ENCODE data around the gene WWTR1.

Gene WWTR1

GRCh38 chr3:149655826-149656574 lies 1.8 kb downstream of the WWTR1 start:
- no peak for TF ChIP-seq CTCF (IDR thresholded peaks at IDR 0.05; ENCODE audit: borderline replicate concordance, control extremely low read depth, extremely low read depth, insufficient read depth, missing control alignments)
- in situ Hi-C loops (cut with MboI; ENCODE audit: low sequenced_read_pairs, unreplicated experiment): no loop called here
- no peak for DNase-seq (ENCODE audit: low spot score)

- in situ Hi-C loops (cut with MboI; ENCODE audit: low sequenced_read_pairs, unreplicated experiment): no loop called here
- DNase-seq (ENCODE audit: low spot score): no peak
- TF ChIP-seq CTCF (IDR thresholded peaks at IDR 0.05; ENCODE audit: borderline replicate concordance, control extremely low read depth, extremely low read depth, insufficient read depth, missing control alignments): no peak
Observed at GRCh38 chr3:149654188-149654601, 3.6 kb downstream of the WWTR1 start.

GRCh38 chr3:149653564-149653963 lies 4.3 kb downstream of the WWTR1 start:
- no peak for DNase-seq (ENCODE audit: low spot score)
- in situ Hi-C loops (cut with MboI; ENCODE audit: low sequenced_read_pairs, unreplicated experiment): no loop called here
- TF ChIP-seq CTCF (IDR thresholded peaks at IDR 0.05; ENCODE audit: borderline replicate concordance, control extremely low read depth, extremely low read depth, insufficient read depth, missing control alignments): no peak

GRCh38 chr3:149653136-149653535 lies 4.7 kb downstream of the WWTR1 start:
- no peak for DNase-seq (ENCODE audit: low spot score)
- TF ChIP-seq CTCF (IDR thresholded peaks at IDR 0.05; ENCODE audit: borderline replicate concordance, control extremely low read depth, extremely low read depth, insufficient read depth, missing control alignments): no peak
- in situ Hi-C loops (cut with MboI; ENCODE audit: low sequenced_read_pairs, unreplicated experiment): no loop called here

GRCh38 chr3:149650828-149651227 lies 7.0 kb downstream of the WWTR1 start:
- DNase-seq (ENCODE audit: low spot score): no peak
- no peak for TF ChIP-seq CTCF (IDR thresholded peaks at IDR 0.05; ENCODE audit: borderline replicate concordance, control extremely low read depth, extremely low read depth, insufficient read depth, missing control alignments)
- in situ Hi-C loops (cut with MboI; ENCODE audit: low sequenced_read_pairs, unreplicated experiment): no loop called here

- no peak for TF ChIP-seq CTCF (IDR thresholded peaks at IDR 0.05; ENCODE audit: borderline replicate concordance, control extremely low read depth, extremely low read depth, insufficient read depth, missing control alignments)
- in situ Hi-C loops (cut with MboI; ENCODE audit: low sequenced_read_pairs, unreplicated experiment): no loop called here
- no peak for DNase-seq (ENCODE audit: low spot score)
Observed at GRCh38 chr3:149648525-149648924, 9.3 kb downstream of the WWTR1 start.

Data from GM13976 (cell line).